Measurements from ENCODE around the gene GPATCH2. TPM values are rescaled to one million over a fixed set of nuclear protein-coding genes. Genes with fewer than 3 reads are reported as not detected.
A peak's percentile ranks its signal among the peaks of the same experiment; 100 is the strongest.

Gene GPATCH2
- total RNA-seq = 1 to 10 TPM; 7.5 to 8.5 TPM

GRCh38 chr1:217630711-217631591 lies at the start of gene GPATCH2, which contains the start of gene SPATA17:
Gene GPATCH2 (minus strand): TSS chr1:217631090. CDS start chr1:217630971, 119 bp downstream.
Gene SPATA17 (plus strand): TSS chr1:217631344. CDS start chr1:217631379, 35 bp downstream.
- H3K9me3 Mint-ChIP-seq = no peaks in the 10 kb centered on the region
- peaks cover 22% of the 10 kb centered on the region for H3K4me1 Mint-ChIP-seq
- peaks cover 10% of the 10 kb centered on the region for H3K27me3 Mint-ChIP-seq
- peak within 1 kb of the TSS; percentile 89 for H3K4me3 Mint-ChIP-seq
- H3K36me3 Mint-ChIP-seq = no peaks in the 10 kb centered on the region
- peak; percentile 71 for DNase-seq
- peak within 1 kb of the TSS; percentile 99 for H3K27ac Mint-ChIP-seq

DNA sequence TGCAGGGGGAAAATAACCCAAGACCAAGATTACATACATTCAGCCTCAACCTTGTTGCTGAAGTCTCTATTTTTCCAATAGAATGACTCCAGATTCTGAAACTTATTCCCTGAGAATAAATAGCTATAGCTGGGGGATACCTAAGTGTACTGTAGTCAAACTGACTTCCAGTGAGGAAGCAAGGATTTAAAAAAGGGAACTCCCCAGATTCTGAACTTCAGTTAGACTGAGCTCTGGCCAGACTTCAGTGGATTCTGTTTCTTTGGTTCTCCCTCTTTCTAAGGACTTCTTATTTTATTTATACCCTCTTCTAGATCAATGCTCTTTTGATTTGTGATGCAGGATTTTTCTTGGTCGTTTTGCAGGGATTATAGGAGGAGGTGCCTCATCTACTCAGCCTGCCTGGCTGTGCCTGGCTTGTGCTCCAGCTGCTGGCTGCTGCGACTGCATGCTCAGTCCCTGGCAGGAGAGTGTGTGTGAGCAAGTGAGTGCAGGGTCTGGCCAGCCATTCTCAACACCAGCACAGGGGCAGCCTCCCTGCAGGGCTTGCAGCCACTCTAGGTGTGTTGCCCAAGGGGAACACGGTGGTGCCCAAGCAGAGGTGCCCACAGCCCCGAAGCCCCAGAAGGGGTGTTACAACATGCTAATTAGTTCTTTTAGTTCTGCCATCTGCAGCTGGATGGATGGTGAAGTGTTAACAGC lies 43.3 kb upstream of the GPATCH2 start:
- no peaks in the 10 kb centered on the region for H3K9me3 Mint-ChIP-seq
- no peak overlapping the region for H3K4me3 Mint-ChIP-seq
- no peaks in the 10 kb centered on the region for H3K36me3 Mint-ChIP-seq
- H3K27ac Mint-ChIP-seq = no peak overlapping the region
- peaks cover 7% of the 10 kb centered on the region for H3K27me3 Mint-ChIP-seq
- no peak for DNase-seq
- no peaks in the 10 kb centered on the region for H3K4me1 Mint-ChIP-seq

- Mint-ChIP-seq H3K36me3 (no peaks in the 10 kb centered on the region), H3K4me1 (no peaks in the 10 kb centered on the region), H3K9me3 (no peaks in the 10 kb centered on the region), H3K27ac (no peak overlapping the region), H3K4me3 (no peak overlapping the region), H3K27me3 (peaks cover 7% of the 10 kb centered on the region)
- no peak for DNase-seq
These were observed 42.5 kb upstream of the GPATCH2 start for GRCh38 chr1:217673387-217673786.

DNA sequence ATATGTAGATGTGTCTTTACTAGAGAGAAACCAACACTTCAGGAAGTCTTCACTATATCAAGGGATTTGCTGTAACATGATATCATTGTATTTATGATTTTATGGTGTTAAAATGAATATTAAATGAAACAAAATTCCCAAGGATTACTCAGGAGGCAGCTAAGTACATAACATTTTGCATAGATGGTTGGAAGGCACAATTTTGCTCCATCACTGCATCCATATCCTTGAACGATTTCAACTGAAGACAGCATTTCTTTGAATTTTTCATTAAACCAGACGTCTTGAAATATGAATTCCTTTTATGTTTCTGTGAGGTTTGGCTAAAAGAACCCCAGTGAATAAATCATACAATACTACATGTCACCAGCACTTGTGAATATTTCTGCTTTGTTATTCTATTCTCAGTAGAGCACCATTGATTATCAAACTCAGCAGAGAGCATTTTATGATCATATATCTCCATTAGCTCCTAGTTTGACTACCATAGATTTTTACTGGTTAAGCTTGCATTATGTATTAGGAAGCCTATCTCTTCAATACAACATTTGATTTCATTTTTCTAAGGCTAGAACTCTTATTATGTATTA lies 37.6 kb upstream of the GPATCH2 start:
- Mint-ChIP-seq H3K9me3 (no peaks in the 10 kb centered on the region), H3K36me3 (no peaks in the 10 kb centered on the region), H3K4me3 (no peak overlapping the region), H3K27ac (no peak overlapping the region), H3K27me3 (peaks cover 11% of the 10 kb centered on the region), H3K4me1 (no peaks in the 10 kb centered on the region)
- no peak for DNase-seq

GRCh38 chr1:217661407-217661806 lies 30.5 kb upstream of the GPATCH2 start:
- H3K27ac Mint-ChIP-seq = no peak overlapping the region
- no peak overlapping the region for H3K4me3 Mint-ChIP-seq
- no peaks in the 10 kb centered on the region for H3K36me3 Mint-ChIP-seq
- no peaks in the 10 kb centered on the region for H3K4me1 Mint-ChIP-seq
- peaks cover 4% of the 10 kb centered on the region for H3K9me3 Mint-ChIP-seq
- DNase-seq = no peak
- peaks cover 10% of the 10 kb centered on the region for H3K27me3 Mint-ChIP-seq

DNA sequence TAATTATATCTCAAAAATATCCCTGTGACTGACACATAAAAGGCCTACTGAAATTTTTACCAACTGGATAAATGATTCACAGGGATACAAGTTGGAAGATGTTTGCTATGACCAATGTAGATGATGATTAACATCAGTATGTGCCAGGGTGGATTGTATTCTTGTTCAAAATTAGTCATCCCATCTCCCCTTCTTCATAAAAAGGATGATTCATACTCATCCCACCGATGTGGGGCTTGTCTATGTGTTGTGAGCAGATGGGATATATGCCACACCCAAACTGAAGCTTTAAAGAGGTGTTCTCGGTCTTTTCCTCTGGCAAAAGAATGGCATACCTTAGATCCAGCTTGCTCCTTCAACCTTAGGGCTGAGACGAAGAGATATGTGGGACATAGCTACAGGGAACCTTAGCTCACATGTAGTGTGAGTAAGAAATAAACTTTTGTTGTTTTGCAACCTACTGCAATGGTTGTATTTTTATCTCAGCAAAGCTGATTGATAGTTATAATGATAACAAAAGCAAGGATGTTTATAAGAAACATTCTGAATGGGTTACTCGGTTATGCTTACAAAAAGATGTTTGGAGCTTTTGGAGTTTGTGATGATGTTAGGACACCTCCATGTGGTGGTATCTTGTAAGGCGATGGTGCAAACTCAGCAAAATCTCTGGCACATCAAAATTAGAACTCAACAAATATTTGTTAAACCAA lies 29.6 kb upstream of the GPATCH2 start:
- Mint-ChIP-seq H3K4me1 (no peaks in the 10 kb centered on the region), H3K36me3 (no peaks in the 10 kb centered on the region), H3K27ac (no peak overlapping the region), H3K9me3 (peaks cover 4% of the 10 kb centered on the region), H3K27me3 (peaks cover 13% of the 10 kb centered on the region), H3K4me3 (no peak overlapping the region)
- no peak for DNase-seq

- H3K4me1 Mint-ChIP-seq = no peaks in the 10 kb centered on the region
- no peak overlapping the region for H3K27ac Mint-ChIP-seq
- H3K36me3 Mint-ChIP-seq = no peaks in the 10 kb centered on the region
- no peaks in the 10 kb centered on the region for H3K9me3 Mint-ChIP-seq
- no peak for DNase-seq
- peaks cover 4% of the 10 kb centered on the region for H3K27me3 Mint-ChIP-seq
- H3K4me3 Mint-ChIP-seq = no peak overlapping the region
These were observed 19.8 kb upstream of the GPATCH2 start for GRCh38 chr1:217650674-217651073.

- Mint-ChIP-seq H3K36me3 (no peaks in the 10 kb centered on the region), H3K4me3 (no peak overlapping the region), H3K4me1 (no peaks in the 10 kb centered on the region), H3K27me3 (peaks cover 3% of the 10 kb centered on the region), H3K9me3 (no peaks in the 10 kb centered on the region), H3K27ac (no peak overlapping the region)
- no peak for DNase-seq
These were observed 16.9 kb upstream of the GPATCH2 start for GRCh38 chr1:217647791-217648190.

- Mint-ChIP-seq H3K27me3 (peaks cover 17% of the 10 kb centered on the region), H3K27ac (no peak overlapping the region), H3K9me3 (peaks cover 2% of the 10 kb centered on the region)
These were observed 11.6 kb upstream of the GPATCH2 start for GRCh38 chr1:217642455-217642854.

GRCh38 chr1:217627431-217627830 lies 3.5 kb downstream of the GPATCH2 start:
- peaks cover 4% of the 10 kb centered on the region for H3K36me3 Mint-ChIP-seq
- peaks cover 30% of the 10 kb centered on the region for H3K4me1 Mint-ChIP-seq
- no peaks in the 10 kb centered on the region for H3K9me3 Mint-ChIP-seq
- no peak for DNase-seq
- no peak overlapping the region for H3K27ac Mint-ChIP-seq
- no peaks in the 10 kb centered on the region for H3K27me3 Mint-ChIP-seq
- no peak overlapping the region for H3K4me3 Mint-ChIP-seq

More at GRCh38 chr1:217642455-217642854, 11.6 kb upstream of the GPATCH2 start:
- no peaks in the 10 kb centered on the region for H3K4me1 Mint-ChIP-seq
- no peaks in the 10 kb centered on the region for H3K36me3 Mint-ChIP-seq
- no peak for DNase-seq
- no peak overlapping the region for H3K4me3 Mint-ChIP-seq

DNA sequence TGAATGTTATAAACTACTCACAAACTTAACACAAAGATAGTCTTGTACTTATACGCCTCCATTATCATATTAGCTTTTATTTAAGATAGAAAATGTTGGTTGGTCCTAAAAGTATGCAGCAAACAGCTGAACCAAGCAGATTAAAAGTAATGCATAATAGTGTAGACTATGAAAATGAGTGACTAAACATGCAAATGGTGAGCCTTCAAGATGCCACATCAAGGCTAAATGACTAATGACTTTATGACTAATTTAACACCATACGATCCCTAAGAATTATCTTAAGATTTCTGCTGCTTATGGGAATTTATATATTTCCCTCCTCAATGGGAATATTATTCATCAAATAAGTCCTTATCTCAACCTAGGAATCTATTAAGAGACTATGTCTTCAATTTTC lies 4.6 kb downstream of the GPATCH2 start:
- Mint-ChIP-seq H3K9me3 (no peaks in the 10 kb centered on the region), H3K27ac (no peak overlapping the region), H3K4me3 (no peak overlapping the region), H3K27me3 (no peaks in the 10 kb centered on the region), H3K36me3 (peaks cover 4% of the 10 kb centered on the region), H3K4me1 (peaks cover 36% of the 10 kb centered on the region)
- no peak for DNase-seq

DNA sequence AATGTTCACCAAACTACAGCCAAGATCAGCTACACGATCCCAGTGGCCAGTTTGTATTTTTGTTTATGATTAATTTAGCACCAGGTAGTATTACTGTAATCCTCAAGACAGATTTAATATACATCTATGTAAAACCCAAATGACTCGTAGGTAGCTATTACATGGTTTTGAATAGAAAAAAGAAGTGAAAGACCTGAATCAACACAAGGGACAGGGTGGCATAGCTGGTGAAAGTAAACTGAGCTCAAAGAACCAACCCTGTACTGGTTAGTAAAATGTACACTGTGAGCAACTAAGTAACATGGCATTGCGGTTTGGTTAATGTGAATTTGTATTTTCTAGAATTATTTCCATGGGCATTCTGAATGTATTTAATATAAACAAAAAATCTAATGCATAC lies 8.8 kb downstream of the GPATCH2 start:
- Mint-ChIP-seq H3K4me1 (peaks cover 33% of the 10 kb centered on the region), H3K36me3 (peaks cover 22% of the 10 kb centered on the region), H3K9me3 (no peaks in the 10 kb centered on the region), H3K27ac (no peak overlapping the region), H3K4me3 (no peak overlapping the region), H3K27me3 (no peaks in the 10 kb centered on the region)
- DNase-seq = no peak

DNA sequence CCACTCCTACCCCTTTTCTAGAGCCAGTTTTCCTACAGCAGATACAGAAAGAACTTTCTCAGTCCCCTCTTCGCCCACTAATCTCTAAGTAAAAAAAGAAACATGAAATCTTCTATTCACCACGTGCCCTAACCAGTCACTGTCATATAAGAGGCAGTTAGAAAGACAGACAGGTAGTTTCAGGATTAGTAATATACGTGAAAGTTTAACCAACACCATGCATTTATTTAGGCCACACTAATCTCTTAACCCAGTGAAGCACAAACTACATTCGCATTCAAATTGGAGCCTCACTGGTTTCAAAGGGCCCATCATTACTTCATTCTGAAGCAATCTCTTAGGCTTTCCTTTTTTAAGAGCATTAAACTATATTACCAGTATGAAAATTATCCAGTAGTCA lies 10.1 kb downstream of the GPATCH2 start:
- H3K36me3 Mint-ChIP-seq = peaks cover 29% of the 10 kb centered on the region
- no peak for DNase-seq
- H3K27ac Mint-ChIP-seq = no peak overlapping the region
- no peak overlapping the region for H3K4me3 Mint-ChIP-seq
- H3K4me1 Mint-ChIP-seq = peaks cover 26% of the 10 kb centered on the region
- H3K27me3 Mint-ChIP-seq = no peaks in the 10 kb centered on the region
- no peaks in the 10 kb centered on the region for H3K9me3 Mint-ChIP-seq

- H3K36me3 Mint-ChIP-seq = peaks cover 30% of the 10 kb centered on the region
- H3K27ac Mint-ChIP-seq = no peak overlapping the region
- peaks cover 22% of the 10 kb centered on the region for H3K4me1 Mint-ChIP-seq
- no peaks in the 10 kb centered on the region for H3K9me3 Mint-ChIP-seq
- no peak overlapping the region for H3K4me3 Mint-ChIP-seq
- H3K27me3 Mint-ChIP-seq = no peaks in the 10 kb centered on the region
- no peak for DNase-seq
These were observed 13.8 kb downstream of the GPATCH2 start for GRCh38 chr1:217617126-217617525.
